ENCODE data around the gene HABP4.

Gene HABP4

GRCh38 chr9:96449845-96450612, at the start of gene HABP4:
HABP4 (plus strand) TSS chr9:96450169; CDS start chr9:96450280, 111 bp downstream.
- in situ Hi-C loops (cut with HindIII; ENCODE audit: low sequenced_read_pairs): no loop called here

GRCh38 chr9:96408409-96409280, 41.3 kb upstream of the HABP4 start:
- in situ Hi-C loops (cut with HindIII; ENCODE audit: low sequenced_read_pairs): no loop called here

DNA sequence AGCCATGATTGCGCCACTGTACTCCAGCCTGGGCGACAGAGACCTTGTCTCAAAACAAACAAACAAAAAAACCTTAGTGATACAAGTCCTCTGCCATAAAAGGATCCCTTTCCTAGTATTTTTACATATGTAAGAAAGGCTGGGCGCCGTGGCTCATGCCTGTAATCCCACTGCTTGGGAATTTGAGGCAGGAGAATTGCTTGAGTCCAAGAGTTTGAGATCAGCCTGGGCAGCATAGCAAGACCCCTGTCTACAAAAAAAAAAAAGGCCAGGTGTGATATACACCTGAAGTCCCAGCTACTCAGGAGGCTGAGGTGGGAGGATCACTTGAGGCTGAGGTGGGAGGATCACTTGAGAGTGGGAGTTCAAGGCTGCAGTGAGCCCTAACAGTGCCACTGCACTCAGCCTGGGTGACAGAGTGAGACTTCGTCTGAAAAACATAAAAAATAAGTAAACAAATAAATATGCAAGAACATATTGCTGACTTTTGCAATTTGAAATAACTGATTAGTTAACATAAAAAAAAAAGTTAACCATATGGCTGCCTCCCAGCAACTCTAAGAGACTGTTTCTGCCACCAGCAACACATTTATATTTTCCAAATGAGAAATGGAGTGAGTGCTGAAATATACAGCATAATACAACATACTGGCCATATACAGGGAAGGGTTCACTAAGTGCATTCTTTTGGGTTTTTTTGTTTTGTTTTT, 38.7 kb upstream of the HABP4 start:
- in situ Hi-C loops (cut with HindIII; ENCODE audit: low sequenced_read_pairs): no loop called here

DNA sequence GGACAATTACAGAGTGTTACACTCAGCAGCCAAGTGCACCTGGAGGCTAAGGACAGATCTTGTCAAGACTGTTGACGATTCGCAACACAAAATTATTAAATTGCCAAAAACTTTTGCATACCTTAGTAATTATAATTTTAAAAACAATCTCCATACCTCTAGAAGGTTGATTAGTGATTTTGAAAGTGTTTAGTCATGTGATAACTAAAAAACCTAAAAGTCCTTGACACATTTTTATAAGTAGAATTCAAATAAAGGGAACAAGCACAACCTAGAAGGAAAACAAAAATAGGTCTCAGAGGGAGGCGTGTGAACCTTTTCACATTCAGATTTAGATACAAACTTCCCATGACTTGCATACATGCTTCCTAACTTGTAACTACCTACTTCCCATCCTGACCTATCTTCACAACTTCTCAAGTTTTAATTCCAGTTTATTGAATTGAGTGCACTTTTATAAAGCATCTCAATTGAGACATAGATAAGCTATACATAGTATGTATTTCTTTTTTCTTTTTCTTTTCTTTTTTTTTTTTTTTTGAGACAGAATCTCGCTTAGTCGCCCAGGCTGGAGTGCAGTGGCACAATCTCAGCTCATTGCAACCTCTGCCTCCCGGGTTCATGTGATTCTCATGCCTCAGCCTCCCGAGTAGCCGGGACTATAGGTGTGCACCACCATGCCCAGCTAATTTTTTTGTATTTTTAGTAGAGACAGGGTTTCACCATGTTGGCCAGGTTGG, 37.6 kb upstream of the HABP4 start:
- in situ Hi-C loops (cut with HindIII; ENCODE audit: low sequenced_read_pairs): no loop called here

DNA sequence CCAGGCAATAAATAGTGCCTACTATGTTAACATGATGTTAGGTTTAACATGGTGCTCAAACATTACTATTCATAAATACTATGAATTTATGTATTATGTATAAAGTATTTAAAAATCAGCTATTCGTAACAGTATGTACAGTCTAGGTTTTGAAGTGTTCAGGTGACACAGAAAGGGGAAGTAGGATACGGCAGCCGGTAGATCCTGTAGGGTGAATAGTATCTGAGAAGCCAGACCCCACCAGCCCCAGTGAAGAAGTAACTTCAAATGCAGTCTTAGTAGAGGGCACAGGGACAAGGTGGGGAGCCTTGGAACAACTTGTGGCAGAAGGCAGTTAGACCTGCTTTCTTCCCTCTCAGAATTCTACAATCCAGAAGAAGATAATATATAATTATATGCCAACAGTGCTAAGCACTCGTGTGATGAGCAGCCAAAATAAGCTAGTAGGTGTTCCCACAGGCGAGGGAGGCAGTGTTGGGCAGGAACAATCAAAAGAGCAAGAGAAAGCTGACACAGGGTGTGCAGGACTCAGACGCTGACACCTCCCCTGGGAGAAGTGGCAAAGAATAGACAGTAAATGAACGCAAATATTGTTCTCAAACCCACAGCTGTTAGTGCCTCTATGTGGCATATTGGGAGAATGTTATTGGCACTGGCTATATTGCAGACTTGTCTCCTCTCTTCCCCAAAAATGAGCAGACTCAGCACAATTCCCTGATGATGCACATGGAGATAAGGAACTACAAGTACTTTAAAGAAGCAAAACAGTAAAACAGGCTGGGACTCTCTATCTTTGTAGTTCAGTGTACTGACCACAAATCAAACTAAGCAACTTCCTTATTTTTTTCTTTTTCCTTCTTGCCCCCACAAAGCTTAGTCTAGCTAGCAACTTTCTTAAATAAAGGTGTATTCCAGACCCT, 36.4 kb upstream of the HABP4 start:
- in situ Hi-C loops (cut with HindIII; ENCODE audit: low sequenced_read_pairs): no loop called here

DNA sequence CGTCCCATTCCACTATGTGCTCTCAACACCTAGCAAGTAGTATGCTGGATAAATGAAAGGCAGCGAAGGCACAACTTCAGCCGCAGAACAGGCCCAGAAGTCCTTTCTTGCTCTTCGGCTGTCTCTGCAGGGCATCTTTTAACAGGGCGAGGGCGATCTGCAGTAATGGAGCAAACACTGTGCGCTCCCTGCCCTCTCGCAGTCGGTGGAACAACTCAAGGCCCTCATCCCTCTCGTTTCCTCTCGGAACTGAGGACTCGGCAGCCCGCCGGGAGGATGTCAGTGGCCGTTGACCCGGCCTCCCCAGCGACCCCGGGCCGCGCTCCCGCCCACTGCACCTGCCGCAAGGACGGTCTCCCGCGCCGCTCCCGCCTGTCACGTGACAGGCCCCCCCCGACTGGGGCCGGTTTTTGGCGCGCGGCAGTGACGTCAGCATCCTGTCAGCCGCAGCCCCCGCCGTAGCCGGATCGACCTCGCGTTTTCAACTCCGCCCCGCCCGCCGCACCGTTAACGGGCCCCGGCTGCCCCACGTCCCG, 32.9 kb upstream of the HABP4 start:
- in situ Hi-C loops (cut with HindIII; ENCODE audit: low sequenced_read_pairs): no loop called here

DNA sequence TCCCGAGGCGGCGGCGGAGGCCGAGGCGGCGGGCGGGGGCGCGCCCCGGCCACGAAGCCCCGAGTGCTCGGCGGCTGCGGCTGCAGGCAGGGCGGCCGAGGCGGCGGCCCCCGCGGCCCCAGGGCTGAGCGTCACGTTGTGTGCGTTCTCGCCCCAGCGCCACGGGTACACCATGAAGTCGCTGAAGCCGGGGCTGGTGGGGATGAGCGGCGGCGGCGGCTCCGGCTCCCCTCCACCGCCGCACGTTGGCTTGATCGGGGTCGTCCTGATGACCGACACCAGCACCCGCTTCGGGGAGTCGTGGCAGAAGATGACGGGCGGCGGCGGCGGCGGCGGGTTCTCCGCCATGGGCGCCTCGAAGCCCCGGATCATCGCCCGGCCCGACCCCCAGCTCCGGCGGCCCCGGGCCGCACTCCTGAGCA, 32.3 kb upstream of the HABP4 start:
- in situ Hi-C loops (cut with HindIII; ENCODE audit: low sequenced_read_pairs): no loop called here

- in situ Hi-C loops (cut with HindIII; ENCODE audit: low sequenced_read_pairs): no loop called here
These were observed 31.7 kb upstream of the HABP4 start, which contains the start of gene ZNF367 for GRCh38 chr9:96418083-96418919. ZNF367 (minus strand) TSS chr9:96418370; CDS start chr9:96418032, 338 bp downstream.

DNA sequence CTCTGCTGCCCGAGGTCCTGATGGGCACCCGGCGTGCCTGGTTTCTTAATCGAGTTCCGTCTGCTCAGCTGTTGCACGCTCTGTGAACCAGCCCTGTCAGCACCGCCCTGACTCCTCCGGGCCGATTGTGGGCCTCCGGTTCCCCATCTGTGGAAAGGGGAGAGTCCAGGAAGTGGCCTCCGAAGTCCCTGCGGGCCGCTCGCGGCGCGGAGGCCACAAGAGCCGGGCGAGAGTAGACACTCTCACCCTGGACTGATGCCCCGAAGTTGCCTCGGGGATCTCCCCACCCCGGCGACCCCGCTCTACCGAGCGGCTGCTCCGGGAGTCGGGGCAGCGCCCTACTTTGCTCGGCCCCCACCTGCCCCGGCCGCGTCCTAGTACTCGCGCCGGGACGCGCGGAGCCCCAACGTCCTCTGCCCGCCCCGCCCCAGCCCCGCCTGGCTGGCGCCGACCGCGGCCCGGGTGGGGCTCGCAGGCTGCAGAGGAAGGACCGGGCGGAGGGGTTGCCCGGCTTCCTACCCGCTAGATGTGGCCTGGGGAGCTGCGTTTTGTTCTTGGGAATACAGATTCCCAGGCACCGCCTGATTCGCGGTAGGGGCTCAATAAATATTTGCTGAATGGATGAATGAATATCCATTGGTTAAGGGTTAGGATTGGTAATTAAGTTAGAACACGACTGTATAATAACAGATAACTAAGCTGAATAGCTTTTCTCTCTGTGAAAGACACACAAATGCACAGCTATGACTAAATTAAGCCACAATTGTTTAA, 30.9 kb upstream of the HABP4 start:
- in situ Hi-C loops (cut with HindIII; ENCODE audit: low sequenced_read_pairs): no loop called here

GRCh38 chr9:96419691-96419969, 30.3 kb upstream of the HABP4 start:
- in situ Hi-C loops (cut with HindIII; ENCODE audit: low sequenced_read_pairs): no loop called here

- in situ Hi-C loops (cut with HindIII; ENCODE audit: low sequenced_read_pairs): no loop called here
These were observed 29.3 kb upstream of the HABP4 start for GRCh38 chr9:96420468-96421219.

GRCh38 chr9:96423322-96423984, 26.5 kb upstream of the HABP4 start:
- in situ Hi-C loops (cut with HindIII; ENCODE audit: low sequenced_read_pairs): no loop called here

DNA sequence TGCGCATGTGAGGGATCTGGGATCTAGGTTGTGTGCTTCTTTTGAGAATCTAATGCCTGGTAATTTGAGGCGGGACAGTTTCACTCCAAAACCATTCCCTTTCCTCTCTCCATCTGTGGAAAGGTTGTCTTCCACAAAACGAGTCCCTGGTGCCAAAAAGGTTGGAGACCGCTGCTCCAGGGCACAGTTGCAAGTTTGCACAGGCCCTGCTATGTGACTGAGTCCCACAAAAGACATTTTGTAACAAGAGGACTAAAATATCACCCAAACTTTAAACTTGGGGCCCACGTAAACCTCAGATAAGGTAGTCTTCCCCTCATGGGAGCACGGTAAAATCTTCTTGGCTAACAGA, 26.0 kb upstream of the HABP4 start:
- in situ Hi-C loops (cut with HindIII; ENCODE audit: low sequenced_read_pairs): no loop called here

DNA sequence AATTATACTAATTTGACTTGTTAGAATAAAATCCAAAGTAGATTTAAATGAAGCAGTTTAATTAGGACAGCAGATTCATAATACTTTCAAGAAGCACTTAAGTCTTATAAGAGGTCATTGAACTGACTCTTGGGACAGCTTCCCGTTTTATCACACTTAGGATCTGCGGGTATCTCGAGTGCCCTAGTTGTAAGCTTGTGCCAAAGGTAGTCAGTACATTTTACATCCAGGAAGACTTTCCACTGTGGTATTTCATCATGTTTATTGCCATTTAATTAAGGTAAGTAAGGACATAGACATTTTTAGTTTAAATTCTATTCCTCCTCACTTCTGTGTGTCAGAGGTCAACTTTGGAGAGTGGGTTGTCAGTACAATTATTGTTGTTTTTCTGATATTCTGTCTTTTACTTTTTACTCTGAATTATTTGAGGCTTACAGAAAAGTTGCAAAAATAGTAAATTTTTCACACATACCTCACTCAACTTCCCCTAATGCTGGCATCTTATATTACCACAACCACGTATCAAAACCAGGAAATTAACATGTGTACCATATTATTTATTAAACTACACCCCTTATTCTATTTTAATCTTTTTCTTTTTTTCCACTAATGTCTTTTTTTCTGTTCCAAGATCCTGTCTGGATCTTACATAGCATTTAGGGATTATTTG, 24.3 kb upstream of the HABP4 start:
- in situ Hi-C loops (cut with HindIII; ENCODE audit: low sequenced_read_pairs): loop anchor here (5.0 kb wide), 1 partner anchor 93 kb away; no protein-coding TSS in a partner anchor

DNA sequence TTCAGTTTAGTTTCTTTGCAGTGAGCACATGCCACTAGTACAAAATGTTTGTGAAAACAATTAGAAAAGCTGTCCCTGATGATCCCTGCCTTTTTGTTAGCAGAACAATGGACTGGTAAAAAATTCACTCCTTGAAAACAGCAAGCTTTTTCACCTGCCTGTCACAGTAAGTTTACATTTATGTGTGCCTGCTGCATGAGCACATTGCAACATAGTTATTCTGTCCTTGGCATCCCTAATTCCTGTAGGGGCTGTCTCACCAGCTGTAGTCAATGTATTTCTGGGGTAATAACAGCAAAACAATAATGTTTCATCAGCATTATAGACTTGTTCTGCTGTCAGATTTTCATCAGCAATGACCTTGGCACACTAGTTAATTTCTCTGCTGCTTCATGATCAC, 20.2 kb upstream of the HABP4 start:
- in situ Hi-C loops (cut with HindIII; ENCODE audit: low sequenced_read_pairs): loop anchor here (5.0 kb wide), 1 partner anchor 97 kb away; no protein-coding TSS in a partner anchor

DNA sequence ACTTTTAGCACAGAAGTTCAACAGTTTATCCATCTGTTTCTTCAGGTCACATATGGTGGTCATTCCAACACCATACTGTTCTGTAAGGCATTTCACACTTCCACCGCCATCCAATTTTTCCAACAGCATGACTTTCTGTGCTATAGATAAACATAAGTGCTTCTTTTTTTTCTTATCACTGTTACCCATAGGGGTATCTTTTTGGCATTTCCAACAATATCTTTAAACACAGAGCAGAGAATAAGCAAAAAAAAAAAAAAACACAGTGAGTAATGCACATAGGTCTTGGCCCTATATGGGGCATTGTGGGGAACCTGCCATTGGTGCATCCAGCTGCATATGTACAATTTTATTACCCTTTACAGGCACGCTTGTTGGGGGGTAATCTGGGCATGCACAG, 19.6 kb upstream of the HABP4 start:
- in situ Hi-C loops (cut with HindIII; ENCODE audit: low sequenced_read_pairs): no loop called here

All from endothelial cell of hepatic sinusoid (primary cell).